ENCODE results near the gene BTNL8.

The BTNL8 gene

DNA sequence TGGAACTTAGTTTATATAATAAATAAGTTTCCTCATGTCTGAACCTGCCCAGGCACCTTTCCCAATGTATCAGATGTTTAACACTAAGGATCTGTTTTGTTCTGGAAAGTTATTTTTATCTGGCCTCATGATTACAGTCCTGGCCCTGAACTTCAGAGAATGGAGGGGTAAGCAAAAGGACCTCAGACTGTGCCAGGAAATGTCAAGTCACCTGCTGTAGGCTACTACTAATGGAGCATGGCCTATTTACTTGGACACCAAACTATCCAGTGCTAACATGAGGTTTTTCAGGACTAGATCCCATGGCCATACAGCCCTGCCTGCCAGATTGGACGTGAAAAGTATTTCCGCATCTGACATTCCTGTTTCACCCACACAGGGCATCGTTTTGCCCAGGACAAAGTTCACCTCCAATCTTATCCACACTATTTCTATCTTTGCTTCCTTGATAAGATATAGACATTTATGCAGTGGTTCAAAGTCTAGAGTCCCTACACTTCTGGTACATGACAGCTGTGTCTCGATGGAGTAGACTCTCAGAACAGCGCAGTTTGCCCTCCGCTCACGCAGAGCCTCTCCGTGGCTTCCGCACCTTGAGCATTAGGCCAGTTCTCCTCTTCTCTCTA lies at the start of gene BTNL8:
Gene BTNL8, plus strand, starts transcription at position 539 of the 626 bp plus-strand sequence. CDS start 152 bp downstream, outside the sequence.
- DNase-seq: no peak

GRCh38 chr5:180849827-180850226 lies 49.1 kb upstream of the BTNL8 start:
- no peak for DNase-seq

- no peak for DNase-seq
Observed at GRCh38 chr5:180850434-180851078, 48.4 kb upstream of the BTNL8 start.

- no peak for DNase-seq
Observed at GRCh38 chr5:180852495-180852894, 46.5 kb upstream of the BTNL8 start.

DNA sequence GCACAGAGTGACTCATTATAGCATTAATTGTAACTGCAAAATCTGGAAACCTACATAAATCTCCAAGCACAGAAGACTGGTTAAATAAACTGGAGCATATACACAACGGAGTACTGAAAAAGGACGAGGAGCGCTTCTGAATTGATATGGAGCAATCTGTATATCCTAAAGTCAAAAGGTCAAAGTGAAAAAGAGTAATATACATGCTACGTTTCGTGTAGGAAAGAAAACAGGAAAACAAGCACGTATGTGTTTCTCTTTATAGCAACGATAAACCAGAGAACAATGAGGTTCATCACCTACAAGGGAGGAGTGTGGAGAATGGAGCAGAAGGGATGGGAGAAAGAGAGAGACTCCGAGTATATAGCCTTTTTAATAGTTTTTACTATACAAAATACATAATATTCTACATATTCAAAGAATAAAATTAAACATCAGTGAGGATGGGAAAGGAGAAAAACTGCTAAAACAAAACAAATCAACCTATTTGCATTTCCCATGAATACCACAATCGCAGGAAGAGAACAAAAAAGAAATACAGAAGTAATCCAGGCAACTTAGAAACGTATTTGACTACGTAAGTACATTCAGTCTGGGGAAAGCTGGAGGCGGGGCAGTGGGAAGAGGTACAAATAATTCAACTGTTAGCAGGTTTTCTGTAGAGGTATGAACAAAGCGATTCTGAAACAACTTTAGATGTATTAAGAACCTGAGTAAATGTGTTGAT lies 45.7 kb upstream of the BTNL8 start:
- DNase-seq: no peak

GRCh38 chr5:180853848-180854176 lies 45.1 kb upstream of the BTNL8 start:
- no peak for DNase-seq

- no peak for DNase-seq
Observed at GRCh38 chr5:180858586-180858985, 40.4 kb upstream of the BTNL8 start.

GRCh38 chr5:180860273-180860886 lies 38.6 kb upstream of the BTNL8 start:
- peak; percentile 65 for DNase-seq

DNA sequence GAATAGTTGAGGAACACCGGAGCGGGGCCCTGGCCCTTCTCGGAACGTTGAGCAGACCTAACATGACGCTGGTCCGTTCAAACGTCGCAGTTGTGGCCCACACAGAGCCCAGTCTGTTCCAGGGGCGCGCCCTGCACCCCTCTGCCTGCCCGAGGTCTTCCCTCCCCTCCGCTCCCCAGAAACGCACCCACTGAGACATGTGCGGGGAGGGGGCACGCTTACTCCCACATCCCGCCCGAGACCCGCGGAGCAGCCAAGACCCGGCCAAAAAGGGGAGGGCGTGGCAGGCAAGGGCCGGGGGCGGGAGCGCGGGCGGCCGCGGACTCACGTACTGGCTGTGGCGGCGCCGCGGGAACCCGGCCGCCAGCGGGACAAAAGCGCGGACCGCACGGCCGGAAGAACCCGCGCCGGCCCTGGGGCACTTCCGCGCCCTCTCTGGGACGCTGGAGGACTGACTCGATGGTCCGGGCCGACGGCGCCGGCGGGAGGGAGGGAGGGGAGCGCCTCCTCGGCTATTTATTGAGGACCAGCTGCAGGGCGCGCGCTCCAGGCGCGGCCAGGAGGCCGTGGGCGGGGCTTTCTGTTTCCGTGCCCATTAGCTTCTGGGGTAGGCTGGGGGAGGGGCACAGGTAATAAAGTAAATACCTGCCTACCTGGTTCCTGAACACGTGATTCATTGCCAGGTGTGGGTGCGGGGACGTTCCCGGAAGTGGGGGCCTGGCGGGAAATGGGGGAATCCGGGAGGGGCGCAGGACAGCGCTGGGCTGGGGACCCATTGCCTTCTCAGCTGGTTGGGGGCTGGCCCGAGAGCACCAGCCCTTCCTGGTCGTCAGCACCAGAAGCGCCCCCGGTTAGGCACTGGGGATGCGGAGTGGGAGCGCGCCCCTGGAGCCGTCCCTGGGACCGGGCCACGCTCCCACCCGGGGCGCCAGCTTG lies 37.8 kb upstream of the BTNL8 start, which contains the start of gene ZFP62:
Gene ZFP62, minus strand, starts transcription at position 390 of the 936 bp plus-strand sequence. Its CDS starts 57 bp downstream, at position 333.
- DNase-seq: peak; percentile 81

- DNase-seq: no peak
Observed at GRCh38 chr5:180862645-180863044, 36.3 kb upstream of the BTNL8 start.

- DNase-seq: no peak
Observed at GRCh38 chr5:180865981-180866695, 32.8 kb upstream of the BTNL8 start.

GRCh38 chr5:180866985-180867384 lies 32.0 kb upstream of the BTNL8 start:
- no peak for DNase-seq

DNA sequence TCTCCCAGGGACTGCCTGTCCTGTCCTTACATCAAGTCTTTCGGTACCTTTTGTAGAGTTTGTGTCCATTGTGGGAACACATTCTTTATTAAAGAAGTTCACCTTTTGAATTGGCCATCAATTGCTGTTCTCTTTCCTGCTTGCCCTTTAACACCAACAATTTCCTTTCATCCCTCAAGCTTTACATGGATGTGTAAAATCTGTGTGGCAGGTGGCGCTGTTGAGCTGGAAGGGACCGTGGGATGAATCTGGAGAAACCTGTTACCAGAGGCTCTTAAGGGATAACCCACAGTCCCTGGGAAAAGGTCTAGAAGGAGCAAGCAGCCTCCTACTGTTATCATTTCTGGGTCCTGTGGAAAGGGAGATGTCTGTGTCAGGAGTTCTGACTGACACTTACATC lies 30.0 kb upstream of the BTNL8 start:
- DNase-seq: peak; percentile 43

- DNase-seq: no peak
Observed at GRCh38 chr5:180869587-180869986, 29.4 kb upstream of the BTNL8 start.

GRCh38 chr5:180870276-180871068 lies 28.5 kb upstream of the BTNL8 start:
- DNase-seq: no peak

DNA sequence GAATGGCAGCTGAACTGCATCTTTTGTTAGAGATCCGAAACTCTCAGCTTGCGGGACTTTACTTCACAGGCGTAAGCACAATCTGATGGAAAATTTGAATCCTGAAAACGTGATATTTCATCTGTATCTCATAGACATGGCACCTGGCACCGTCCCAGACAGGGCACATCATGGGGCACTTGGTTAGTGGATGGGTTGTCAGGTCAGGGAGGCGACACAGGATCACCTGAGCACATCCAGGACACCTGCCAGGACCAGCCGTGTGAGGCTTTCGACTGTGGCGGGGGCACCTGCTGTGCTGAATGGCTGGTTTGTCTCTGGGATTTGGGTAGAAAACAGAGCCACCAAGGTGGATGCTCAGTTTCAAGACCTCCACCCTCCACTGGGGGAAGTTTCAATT lies 26.5 kb upstream of the BTNL8 start:
- no peak for DNase-seq

GRCh38 chr5:180873615-180874520 lies 25.1 kb upstream of the BTNL8 start:
- no peak for DNase-seq

DNA sequence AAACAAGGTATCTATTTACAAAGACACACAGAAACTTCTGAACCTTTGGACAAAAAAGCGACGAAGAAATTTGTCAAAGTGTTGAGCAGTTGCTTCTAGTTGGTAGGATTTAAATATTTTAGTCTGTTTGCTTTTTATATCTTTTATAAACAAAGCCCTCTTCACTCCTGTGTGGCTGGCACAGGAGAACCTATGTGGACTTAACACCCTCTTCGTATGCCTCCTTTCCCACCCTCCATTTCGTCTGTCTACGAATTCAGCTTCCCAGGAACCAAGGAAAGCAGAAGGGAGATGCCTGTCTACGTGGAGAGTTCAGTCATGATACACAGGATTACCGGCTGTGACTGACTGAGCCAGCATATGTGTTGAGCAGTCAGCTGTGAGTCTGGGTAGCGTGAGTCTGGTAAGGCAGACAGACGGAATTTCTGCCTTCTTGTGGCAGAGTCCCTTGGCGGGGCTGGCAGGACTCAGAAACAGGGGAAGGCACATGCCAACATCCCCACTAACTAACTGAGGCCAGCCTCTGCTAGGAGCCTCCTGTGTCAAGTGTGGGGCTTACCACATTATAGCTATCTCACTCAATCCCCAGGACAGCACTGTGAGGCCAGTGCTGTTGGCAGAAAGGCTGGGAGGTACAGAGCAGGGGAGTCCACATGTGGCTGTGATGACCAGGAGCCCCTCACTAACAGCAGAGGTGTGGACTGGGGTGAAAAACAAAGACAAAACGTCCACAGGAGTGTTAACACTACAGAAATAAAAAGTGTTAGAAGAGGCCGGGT lies 24.0 kb upstream of the BTNL8 start:
- no peak for DNase-seq

- DNase-seq: no peak
Observed at GRCh38 chr5:180875860-180876426, 23.0 kb upstream of the BTNL8 start.

Measured in NK-92 treated with Interleukin-12 subunit alpha and Interleukin-12 subunit beta, amount 100 ng/mL, for 24 hours (cell line).